SK-N-SH (cell line): ENCODE measurements around the gene SLC12A5.

Experiments
- CTCF ChIP-seq: fragments of 200-600 bp; sonication (generic); IDR thresholded peaks from 2 replicates; pipeline ENCODE4 v1.6.1; 2017; ENCODE audit warnings: antibody characterized with exemption, mild to moderate bottlenecking, moderate library complexity
- EP300 ChIP-seq, 2 experiments: IDR thresholded peaks; 2 replicates each; pipeline versions ENCODE4 v1.4.0 to v1.6.1; 2012; ENCODE audit warnings: borderline replicate concordance in 1 of 2, low read depth in 1 of 2, low read length in 1 of 2
- FOXJ3 ChIP-seq: sonication (generic); formaldehyde crosslinking; IDR thresholded peaks from 2 replicates; pipeline ENCODE4 v1.5.1; 2020; ENCODE audit warnings: mild to moderate bottlenecking, missing genetic modification reagents
- GATA2 ChIP-seq: sonication (generic); formaldehyde crosslinking; IDR thresholded peaks from 2 replicates; pipeline ENCODE4 v1.5.0; 2020; ENCODE audit warnings: mild to moderate bottlenecking, missing genetic modification reagents
- MXI1 ChIP-seq: IDR thresholded peaks from 2 replicates; pipeline ENCODE4 v1.6.1; 2012; ENCODE audit warnings: mild to moderate bottlenecking, low read depth, low read length, improper control_type of control experiment
- PBX3 ChIP-seq: IDR thresholded peaks from 2 replicates; pipeline ENCODE4; 2012
- REST ChIP-seq: IDR thresholded peaks from 2 replicates; pipeline ENCODE4 v1.6.1; 2012; ENCODE audit warnings: mild to moderate bottlenecking, low read depth, low read length, moderate library complexity
- RFX5 ChIP-seq: IDR thresholded peaks from 2 replicates; pipeline ENCODE4 v1.6.1; 2012; ENCODE audit warnings: mild to moderate bottlenecking, improper control_type of control experiment, low read length
- SMC3 ChIP-seq: IDR thresholded peaks from 2 replicates; pipeline ENCODE4 v1.6.1; 2012; ENCODE audit warnings: low read depth, low read length, improper control_type of control experiment
- TEAD4 ChIP-seq: IDR thresholded peaks from 2 replicates; pipeline ENCODE4 v1.4.0; 2012; ENCODE audit warnings: mild to moderate bottlenecking, borderline replicate concordance; ENCODE audit not compliant: insufficient read depth
- YY1 ChIP-seq: IDR thresholded peaks from 2 replicates; pipeline ENCODE4 v1.4.0; 2012; ENCODE audit warnings: low read depth, mild to moderate bottlenecking

- peak; percentile 90 for TF ChIP-seq CTCF
- TF ChIP-seq FOXJ3 (CRISPR knock-in tag) = no peak
- TF ChIP-seq MXI1 = peak; percentile 47; the same call in 1 of the 2 replicates
- no peak for TF ChIP-seq PBX3
- TF ChIP-seq RFX5 = no peak
- no peak for TF ChIP-seq TEAD4
- TF ChIP-seq EP300 (IDR thresholded peaks at IDR 0.05; ENCODE audit: borderline replicate concordance in 1 of 2, low read depth in 1 of 2, low read length in 1 of 2) = no peak
- peak; percentile 76 for TF ChIP-seq SMC3
- TF ChIP-seq YY1 = no peak
- TF ChIP-seq GATA2 = no peak
- TF ChIP-seq REST = no peak
Observed at GRCh38 chr20:45987108-45987780, 41.8 kb upstream of the SLC12A5 start.
